ENCODE measurements around the gene MORN5.
A peak's percentile ranks its signal among the peaks of the same experiment; 100 is the strongest.
"Not testable (repeated sequence)": the region's sequence is repeated elsewhere in the genome, so short reads cannot be mapped to it uniquely, and the experiment has no call there.

MORN5 gene

GRCh38 chr9:122159026-122159924 lies at the start of gene MORN5, which contains the start of gene NDUFA8:
MORN5 (plus strand) TSS chr9:122159908; CDS start chr9:122159973, 65 bp downstream.
NDUFA8 (minus strand) TSS chr9:122159779; CDS start chr9:122159677, 102 bp downstream.
- peak; percentile 96 for DNase-seq

GRCh38 chr9:122110100-122110833 lies 49.4 kb upstream of the MORN5 start:
- no peak for DNase-seq

- DNase-seq: no peak
These were observed 48.2 kb upstream of the MORN5 start for GRCh38 chr9:122111413-122112085.

- no peak for DNase-seq
These were observed 47.5 kb upstream of the MORN5 start for GRCh38 chr9:122112238-122112637.

GRCh38 chr9:122113574-122113973 lies 46.1 kb upstream of the MORN5 start:
- DNase-seq: no peak

GRCh38 chr9:122115176-122116035 lies 44.3 kb upstream of the MORN5 start:
- no peak for DNase-seq

GRCh38 chr9:122116040-122116439 lies 43.7 kb upstream of the MORN5 start:
- no peak for DNase-seq

GRCh38 chr9:122116448-122117173 lies 43.1 kb upstream of the MORN5 start:
- no peak for DNase-seq

- not testable (repeated sequence) for DNase-seq
These were observed 42.5 kb upstream of the MORN5 start for GRCh38 chr9:122117241-122117640.

- DNase-seq: no peak
These were observed 41.2 kb upstream of the MORN5 start for GRCh38 chr9:122118343-122119165.

GRCh38 chr9:122119166-122119521 lies 40.6 kb upstream of the MORN5 start:
- no peak for DNase-seq

GRCh38 chr9:122119721-122120120 lies 40.0 kb upstream of the MORN5 start:
- no peak for DNase-seq

- DNase-seq: no peak
These were observed 39.2 kb upstream of the MORN5 start for GRCh38 chr9:122120316-122121071.

GRCh38 chr9:122121391-122121790 lies 38.3 kb upstream of the MORN5 start:
- no peak for DNase-seq

- no peak for DNase-seq
These were observed 37.8 kb upstream of the MORN5 start for GRCh38 chr9:122121931-122122330.

- no peak for DNase-seq
These were observed 37.2 kb upstream of the MORN5 start for GRCh38 chr9:122122468-122122867.

GRCh38 chr9:122122903-122123632 lies 36.6 kb upstream of the MORN5 start:
- DNase-seq: peak; percentile 71

GRCh38 chr9:122124048-122124447 lies 35.7 kb upstream of the MORN5 start:
- no peak for DNase-seq

GRCh38 chr9:122124528-122124927 lies 35.2 kb upstream of the MORN5 start:
- DNase-seq: no peak

All from activated naive CD4-positive, alpha-beta T cell treated with anti-CD3 and anti-CD28 coated beads, Interleukin-2, amount 50 U/mL, for 16 hours (primary cell).